GM19025 (cell line): ENCODE measurements around the gene CCT4.
"Not testable (repeated sequence)": the region's sequence is repeated elsewhere in the genome, so short reads cannot be mapped to it uniquely, and the experiment has no call there.

Source experiments
- ATAC-seq: cut with Tn5 transposase; IDR thresholded peaks from one replicate; pipeline ENCODE4 v1.9.1; 2021; ENCODE audit warnings: mild to moderate bottlenecking, low read depth, moderate library complexity; ENCODE audit not compliant: unreplicated experiment

The CCT4 gene

GRCh38 chr2:61888267-61889055 is at the start of gene CCT4:
TSS of gene CCT4 (minus strand) at chr2:61888656. CDS start at chr2:61888507, 149 bp downstream.
- ATAC-seq: peak; percentile 73

GRCh38 chr2:61937886-61938285 is 49.4 kb upstream of the CCT4 start:
- no peak for ATAC-seq

GRCh38 chr2:61937098-61937497 is 48.6 kb upstream of the CCT4 start:
- ATAC-seq: no peak

- no peak for ATAC-seq
Observed at GRCh38 chr2:61928826-61929461, 40.5 kb upstream of the CCT4 start.

GRCh38 chr2:61926531-61927477 is 38.3 kb upstream of the CCT4 start:
- no peak for ATAC-seq

- ATAC-seq: no peak
Observed at GRCh38 chr2:61924895-61925663, 36.6 kb upstream of the CCT4 start.

GRCh38 chr2:61922714-61923113 is 34.3 kb upstream of the CCT4 start:
- no peak for ATAC-seq

- no peak for ATAC-seq
Observed at GRCh38 chr2:61920548-61920947, 32.1 kb upstream of the CCT4 start.

GRCh38 chr2:61914794-61915193 is 26.3 kb upstream of the CCT4 start:
- ATAC-seq: not testable (repeated sequence)

- ATAC-seq: no peak
Observed at GRCh38 chr2:61911510-61911909, 23.1 kb upstream of the CCT4 start.

- no peak for ATAC-seq
Observed at GRCh38 chr2:61910603-61911002, 22.1 kb upstream of the CCT4 start.

- ATAC-seq: no peak
Observed at GRCh38 chr2:61909116-61909515, 20.7 kb upstream of the CCT4 start.

- ATAC-seq: no peak
Observed at GRCh38 chr2:61906186-61906470, 17.7 kb upstream of the CCT4 start.

- ATAC-seq: peak; percentile 99
Observed at GRCh38 chr2:61905372-61906185, 17.1 kb upstream of the CCT4 start, which contains the start of gene COMMD1. TSS of gene COMMD1 (plus strand) at chr2:61905674. CDS start at chr2:61905679, 5 bp downstream.

GRCh38 chr2:61900281-61900680 is 11.8 kb upstream of the CCT4 start:
- ATAC-seq: no peak

GRCh38 chr2:61898810-61899209 is 10.4 kb upstream of the CCT4 start:
- ATAC-seq: no peak

- ATAC-seq: no peak
Observed at GRCh38 chr2:61887717-61888266, 664 bp downstream of the CCT4 start.

GRCh38 chr2:61885896-61886603 is 2.4 kb downstream of the CCT4 start:
- no peak for ATAC-seq

- no peak for ATAC-seq
Observed at GRCh38 chr2:61882850-61883249, 5.6 kb downstream of the CCT4 start.
